Astrocyte (in vitro differentiated cells and primary cell): ENCODE measurements around the gene SPINT1.

Experiments used
- CTCF ChIP-seq: IDR thresholded peaks from 2 replicates; pipeline ENCODE4 v1.5.1; 2011; ENCODE audit warnings: low read depth, mild to moderate bottlenecking, inconsistent platforms, low read length, moderate library complexity; ENCODE audit not compliant: insufficient read depth
- EZH2 ChIP-seq: IDR thresholded peaks from 2 replicates; pipeline ENCODE4 v1.6.1; 2012; ENCODE audit warnings: mild to moderate bottlenecking, low read length, inconsistent platforms; ENCODE audit not compliant: insufficient read depth

- TF ChIP-seq CTCF (no peak), EZH2 (no peak)
Observed at GRCh38 chr15:40806672-40807027, 37.2 kb upstream of the SPINT1 start.
